HTERT RPE-1 (cell line): ENCODE data around the gene TRAM2.

Experiments
- in situ Hi-C: fragments of 300-500 bp; cut with MboI; formaldehyde crosslinking; loops from 4 replicates; pipeline ENCODE4 v1.14.3; 2020; ENCODE audit warnings: low sequenced_read_pairs

The TRAM2 gene

GRCh38 chr6:52534363-52534762 lies 42.5 kb downstream of the TRAM2 start:
- in situ Hi-C loops: no loop called here

DNA sequence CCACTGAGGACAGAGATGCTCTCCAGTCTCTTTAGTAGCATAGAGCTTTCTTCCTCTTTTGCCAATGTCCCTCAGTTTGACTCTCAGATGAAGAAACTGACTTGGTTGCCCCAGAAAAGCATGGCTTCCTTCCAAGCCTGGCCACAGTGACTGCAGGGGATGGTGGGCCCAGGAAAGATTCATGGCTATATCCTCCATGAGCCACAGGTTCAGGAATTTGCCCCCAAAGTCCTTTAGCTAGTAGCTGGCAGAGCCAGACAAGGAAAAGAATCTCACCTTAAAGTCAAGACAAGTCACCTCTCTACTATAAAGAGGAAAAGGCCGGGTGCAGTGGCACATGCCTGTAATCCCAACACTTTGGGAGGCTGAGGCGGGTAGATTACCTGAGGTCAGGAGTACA lies 43.4 kb downstream of the TRAM2 start:
- in situ Hi-C loops: no loop called here

GRCh38 chr6:52532457-52532856 lies 44.4 kb downstream of the TRAM2 start:
- in situ Hi-C loops: no loop called here

GRCh38 chr6:52531834-52532233 lies 45.0 kb downstream of the TRAM2 start:
- in situ Hi-C loops: no loop called here

GRCh38 chr6:52531396-52531795 lies 45.5 kb downstream of the TRAM2 start:
- in situ Hi-C loops: no loop called here

GRCh38 chr6:52530351-52530750 lies 46.5 kb downstream of the TRAM2 start:
- in situ Hi-C loops: no loop called here

DNA sequence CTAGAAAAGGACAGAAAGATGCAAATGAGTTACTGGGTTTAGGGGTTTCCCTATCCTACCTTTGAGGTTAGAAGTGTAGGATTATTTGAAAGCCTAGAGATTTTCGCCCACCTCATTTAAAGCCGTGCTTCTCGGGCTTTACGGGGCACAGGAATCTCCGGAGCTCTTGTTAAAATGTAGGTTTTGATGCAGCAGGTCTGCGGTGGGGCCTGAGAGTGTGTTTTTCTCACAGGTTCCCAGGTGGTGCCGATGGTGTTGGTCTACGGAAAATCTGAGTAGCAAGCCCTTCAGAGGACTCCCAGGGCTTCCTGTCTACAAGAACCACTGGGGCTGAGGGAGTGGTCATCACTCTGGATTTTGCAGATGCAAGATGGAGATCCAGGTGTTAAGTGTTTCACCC lies 47.5 kb downstream of the TRAM2 start:
- in situ Hi-C loops: no loop called here

DNA sequence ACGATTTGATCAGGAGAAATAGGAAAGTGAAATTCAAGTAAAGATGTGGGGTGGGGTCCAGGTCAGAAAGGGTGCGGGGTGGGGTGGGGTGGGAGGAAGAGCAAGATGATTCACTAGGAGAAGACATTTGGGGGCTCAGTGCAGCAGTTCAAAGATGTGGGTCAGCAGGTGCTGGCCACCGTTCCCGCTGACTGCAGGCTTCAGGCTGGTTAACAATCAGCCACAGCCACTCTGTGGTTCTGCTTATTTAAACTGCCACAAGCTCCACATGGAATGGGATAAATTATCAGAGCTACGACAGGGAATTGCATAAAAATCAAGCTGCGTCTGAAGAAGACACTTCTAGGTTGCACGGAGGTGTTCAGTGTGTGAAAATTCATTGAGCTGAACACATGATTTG lies 49.4 kb downstream of the TRAM2 start:
- in situ Hi-C loops: no loop called here

- in situ Hi-C loops: no loop called here
Observed at GRCh38 chr6:52526634-52527033, 50.2 kb downstream of the TRAM2 start.

DNA sequence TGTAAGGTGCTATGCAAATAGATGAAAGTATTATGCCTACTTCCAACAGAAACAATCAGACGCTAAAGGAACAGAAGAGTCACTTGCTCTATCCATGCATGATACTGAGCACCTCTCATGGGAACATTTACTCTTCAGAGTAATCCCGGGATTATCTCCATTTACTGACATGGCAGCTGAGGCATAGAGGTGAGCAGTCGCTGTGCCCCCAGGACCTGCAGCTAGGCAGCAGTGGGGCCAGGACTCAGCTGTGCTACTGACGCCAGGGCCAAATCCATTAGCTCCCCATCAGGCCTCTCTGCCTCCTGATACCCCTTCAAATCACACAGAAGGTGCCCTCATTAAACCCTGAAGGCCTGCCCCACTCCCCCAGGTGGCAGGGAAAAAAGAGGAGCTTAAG lies 51.9 kb downstream of the TRAM2 start:
- in situ Hi-C loops: no loop called here

DNA sequence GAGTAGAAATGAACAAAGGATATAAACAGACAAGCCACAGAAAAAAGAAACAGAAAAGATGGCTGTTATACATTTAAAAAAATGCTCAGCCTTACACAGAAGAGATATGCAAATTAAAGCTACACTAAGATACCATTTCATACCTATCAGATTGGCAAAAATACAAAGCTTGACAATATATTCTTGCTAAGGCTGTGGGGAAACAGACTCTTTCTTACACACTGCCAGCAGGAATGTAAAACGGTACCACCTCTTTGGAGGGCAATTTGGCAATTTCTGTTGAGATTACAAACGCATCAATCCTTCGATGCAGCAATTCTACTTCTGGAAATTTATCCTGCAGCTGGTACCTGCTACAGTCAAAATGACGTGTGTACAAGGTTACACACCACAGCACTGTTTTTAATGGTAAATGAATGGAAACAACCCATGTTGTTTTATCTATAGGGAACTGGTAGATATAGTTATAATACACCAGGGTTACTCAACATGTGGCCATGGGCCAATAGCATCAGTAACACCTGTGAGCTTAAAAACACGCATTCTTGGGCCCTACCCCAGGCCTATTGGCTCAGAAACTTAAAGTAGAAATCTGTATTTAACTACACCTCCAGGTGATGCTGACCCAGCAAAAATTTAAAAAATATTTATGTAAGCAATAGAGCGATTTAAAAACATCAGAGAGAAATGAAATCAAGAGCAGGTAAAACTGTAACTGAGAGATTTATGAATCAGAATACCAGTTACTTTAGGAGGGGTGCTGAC lies 53.3 kb downstream of the TRAM2 start:
- in situ Hi-C loops: no loop called here

GRCh38 chr6:52522655-52523054 lies 54.2 kb downstream of the TRAM2 start:
- in situ Hi-C loops: no loop called here

GRCh38 chr6:52522151-52522626 lies 54.7 kb downstream of the TRAM2 start:
- in situ Hi-C loops: no loop called here

DNA sequence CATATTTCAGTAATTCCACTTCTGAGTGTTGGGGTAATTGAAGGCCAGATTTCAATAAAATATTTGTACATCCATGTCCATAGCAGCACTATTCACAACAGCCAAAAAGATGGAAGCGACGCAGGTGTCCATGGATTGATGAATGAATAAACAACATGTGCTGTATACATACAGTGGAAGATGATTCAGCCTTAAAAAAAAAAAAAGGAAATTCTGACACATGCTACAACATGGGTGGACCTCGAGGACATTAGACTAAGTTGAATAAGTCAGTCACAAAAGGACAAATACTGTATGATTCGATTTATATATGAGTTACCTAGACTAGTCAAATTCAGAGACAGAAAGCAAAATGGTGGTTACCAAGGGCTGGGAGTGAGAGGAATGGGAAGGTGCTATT lies 57.2 kb downstream of the TRAM2 start:
- in situ Hi-C loops: no loop called here

DNA sequence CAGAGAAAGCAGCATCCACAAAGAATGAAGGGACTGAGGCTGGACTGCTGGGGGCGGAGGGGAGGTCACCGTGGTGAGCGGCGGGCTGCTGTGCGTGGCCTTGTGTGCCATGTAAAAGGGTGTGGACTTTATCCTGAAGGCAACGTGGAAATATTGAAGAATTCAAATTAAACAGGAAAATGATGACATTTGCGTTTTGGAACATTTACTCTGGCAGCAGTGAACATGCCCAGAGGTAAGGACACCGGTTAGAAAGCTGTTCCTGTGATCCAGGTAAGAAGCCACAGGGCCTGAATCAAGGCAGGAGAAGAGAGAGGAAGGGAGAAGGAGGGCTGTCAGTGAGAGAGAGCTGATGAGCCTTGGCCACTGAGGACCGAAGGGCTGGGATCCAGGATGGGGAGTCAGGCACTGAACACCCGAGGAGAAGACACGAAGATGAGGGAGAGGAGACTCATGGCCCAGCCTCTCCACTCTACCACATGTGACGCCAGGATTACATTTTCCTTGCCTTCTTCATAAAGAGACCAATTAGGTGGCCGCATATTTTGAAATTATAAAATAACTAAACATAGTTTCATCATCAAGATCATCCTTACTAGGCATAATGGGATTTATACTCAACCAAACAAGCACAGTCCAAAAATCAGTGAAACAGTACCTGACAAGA lies 58.4 kb downstream of the TRAM2 start:
- in situ Hi-C loops: no loop called here

- in situ Hi-C loops: no loop called here
Observed at GRCh38 chr6:52517502-52518278, 59.2 kb downstream of the TRAM2 start.

DNA sequence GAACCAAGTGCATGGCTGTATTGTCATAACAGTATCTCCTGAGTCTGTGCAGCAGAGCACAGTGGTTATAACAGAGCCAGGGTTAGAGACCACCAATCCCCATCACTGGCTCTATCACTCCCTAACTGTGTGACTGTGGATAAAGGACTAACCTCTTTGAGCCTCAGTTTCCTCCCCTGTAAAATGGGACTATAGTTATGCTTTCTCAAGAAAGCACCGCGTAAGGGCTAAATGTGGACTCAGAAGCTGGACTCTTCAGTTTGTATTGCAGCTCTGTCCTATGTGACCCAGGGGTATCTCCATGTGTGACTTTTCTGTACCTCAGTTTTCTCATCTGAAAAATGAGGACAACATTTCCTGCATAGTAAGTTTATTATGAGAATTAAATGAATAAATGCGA lies 59.9 kb downstream of the TRAM2 start:
- in situ Hi-C loops: no loop called here

DNA sequence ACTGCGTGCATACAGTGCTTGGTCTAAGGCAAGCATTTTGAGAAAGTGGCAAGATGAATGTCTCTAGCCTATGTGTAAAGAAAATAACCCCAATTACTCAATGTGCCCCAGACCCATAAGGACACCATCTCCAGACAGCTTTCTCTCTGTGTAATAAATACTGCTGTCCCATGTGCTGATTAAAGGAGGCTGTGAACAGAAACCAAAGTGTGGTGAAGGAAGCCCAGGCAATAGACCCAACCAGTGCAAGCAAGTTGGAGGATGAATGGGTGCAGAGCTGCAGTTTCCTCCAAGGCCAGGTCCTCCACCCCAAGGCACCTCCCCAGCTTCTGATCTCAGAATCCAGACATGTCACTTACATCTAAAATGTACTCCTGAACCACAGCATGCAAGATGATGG lies 60.6 kb downstream of the TRAM2 start:
- in situ Hi-C loops: no loop called here

- in situ Hi-C loops: no loop called here
Observed at GRCh38 chr6:52515219-52515960, 61.5 kb downstream of the TRAM2 start.

GRCh38 chr6:52514514-52514913 lies 62.3 kb downstream of the TRAM2 start:
- in situ Hi-C loops: no loop called here

DNA sequence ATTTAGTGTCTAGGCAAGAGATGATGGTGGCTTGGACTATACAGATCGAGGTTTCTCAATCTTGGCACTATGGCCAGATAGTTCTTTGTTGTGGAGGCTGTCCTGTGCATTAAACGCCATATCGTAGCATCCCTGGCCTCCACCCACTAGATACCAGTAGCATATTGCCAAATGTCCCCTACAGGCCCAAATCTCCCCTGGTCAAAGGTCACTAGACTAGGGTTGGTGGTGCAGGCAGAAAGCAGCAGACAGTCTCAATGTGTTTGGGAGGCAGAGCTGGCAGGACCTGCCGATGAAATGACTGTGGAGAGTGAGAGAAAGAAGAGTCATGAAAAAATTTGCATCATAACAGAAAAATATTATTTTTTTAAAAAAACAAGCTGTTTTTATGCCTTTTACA lies 63.0 kb downstream of the TRAM2 start:
- in situ Hi-C loops: no loop called here
